NCI-H446 treated with DMSO at 0.1 percent for 48 hours (cell line): ENCODE data around the gene NKAIN4.

Experiments used
- DNase-seq: peaks from one replicate; lab custom pipeline; 2025; lab: John Stamatoyannopoulos, UW

NKAIN4 gene

GRCh38 chr20:63287697-63288580, 33.7 kb upstream of the NKAIN4 start:
- DNase-seq, result no peak

GRCh38 chr20:63286781-63287696, 32.8 kb upstream of the NKAIN4 start:
- DNase-seq, result no peak

GRCh38 chr20:63285636-63286615, 31.7 kb upstream of the NKAIN4 start:
- no peak for DNase-seq

- DNase-seq, result no peak
Observed at GRCh38 chr20:63284981-63285524, 30.8 kb upstream of the NKAIN4 start.

GRCh38 chr20:63284544-63284949, 30.3 kb upstream of the NKAIN4 start:
- DNase-seq, result no peak

- DNase-seq, result no peak
Observed at GRCh38 chr20:63284083-63284440, 29.8 kb upstream of the NKAIN4 start.

GRCh38 chr20:63283397-63284082, 29.3 kb upstream of the NKAIN4 start:
- DNase-seq, result no peak

- DNase-seq, result no peak
Observed at GRCh38 chr20:63282946-63283345, 28.7 kb upstream of the NKAIN4 start.

GRCh38 chr20:63281742-63282665, 27.7 kb upstream of the NKAIN4 start:
- no peak for DNase-seq

- no peak for DNase-seq
Observed at GRCh38 chr20:63280929-63281545, 26.8 kb upstream of the NKAIN4 start.

GRCh38 chr20:63280371-63280770, 26.1 kb upstream of the NKAIN4 start:
- no peak for DNase-seq

- DNase-seq, result no peak
Observed at GRCh38 chr20:63279931-63280330, 25.7 kb upstream of the NKAIN4 start.

- DNase-seq, result no peak
Observed at GRCh38 chr20:63278661-63279060, 24.4 kb upstream of the NKAIN4 start.

GRCh38 chr20:63277466-63278272, 23.4 kb upstream of the NKAIN4 start:
- DNase-seq, result no peak

- DNase-seq, result no peak
Observed at GRCh38 chr20:63276956-63277355, 22.7 kb upstream of the NKAIN4 start.

GRCh38 chr20:63275825-63276224, 21.6 kb upstream of the NKAIN4 start:
- no peak for DNase-seq

- no peak for DNase-seq
Observed at GRCh38 chr20:63274381-63275228, 20.3 kb upstream of the NKAIN4 start.
